Dermis microvascular lymphatic vessel endothelial cell (primary cell): Measurements from ENCODE around the gene FAM83C. TPM values are rescaled to one million over a fixed set of nuclear protein-coding genes. Genes with fewer than 3 reads are reported as not detected.

Experiments used
- DNase-seq, 2 donors: peaks; one replicate each; pipeline versions ENCODE4 v3.0.0 to v3.0.0-alpha.2; 2010; ENCODE audit warnings: low read depth in 2 of 2
- total RNA-seq: library from RNA; depleted of rRNA; stranded (reverse); fragments of >200 nt; gene quantifications from 2 replicates; pipeline ENCODE4 v1.2.1, GENCODE V29; 2014

The FAM83C gene
- total RNA-seq, 1 donor from 2014 or later = not detected

DNA sequence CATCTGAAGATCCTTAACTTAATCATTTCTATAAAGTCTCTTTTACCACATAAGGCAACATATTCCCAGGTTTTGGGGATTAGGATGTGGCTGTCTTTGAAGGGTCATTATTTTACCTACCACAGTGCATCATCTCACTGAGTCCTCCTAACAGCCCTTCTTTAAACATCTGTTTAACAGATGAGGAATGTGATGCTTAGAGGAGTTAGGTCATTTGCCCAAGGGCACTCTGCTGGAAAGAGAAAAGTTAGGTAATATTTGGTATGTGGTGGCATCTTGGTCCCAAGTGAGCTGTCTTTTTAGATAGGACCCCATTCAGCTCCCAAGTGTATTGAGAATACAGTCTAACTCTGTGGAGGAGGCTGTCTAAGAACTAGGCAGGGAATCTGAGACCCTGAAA lies 54.7 kb downstream of the FAM83C start:
- DNase-seq = no peak

DNA sequence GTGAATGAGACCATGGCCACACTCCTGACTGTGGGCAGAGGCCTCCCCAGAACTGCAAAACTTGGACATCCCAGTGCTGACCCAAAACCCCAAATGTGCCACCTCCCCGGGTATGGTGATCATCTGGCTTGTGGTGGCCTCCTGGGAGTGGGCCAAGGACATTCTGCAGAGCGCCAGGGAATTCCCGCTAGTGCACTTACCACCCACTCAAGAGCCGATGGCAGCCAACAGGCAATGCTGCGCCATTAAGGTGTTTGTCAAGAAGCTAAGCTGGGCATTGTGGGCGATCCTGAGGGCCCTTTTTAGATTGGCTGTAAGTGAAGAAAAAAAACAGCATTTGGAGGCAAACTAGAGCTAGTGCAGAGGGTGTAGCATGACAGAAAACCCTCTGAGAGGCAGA lies 56.3 kb downstream of the FAM83C start:
- no peak for DNase-seq

Other genes starting within 250 kb of the FAM83C start
- gene TRPC4AP, start 199.6 kb downstream of the FAM83C start, total RNA-seq = 68.9 and 99.4 TPM in 2 replicates
- 65.9 and 69.0 TPM in 2 replicates for gene EDEM2, start 145.1 kb downstream of the FAM83C start, total RNA-seq
- 83.1 and 217 TPM in 2 replicates for gene PROCR, start 120.4 kb downstream of the FAM83C start, total RNA-seq
- gene MMP24, start 65.7 kb downstream of the FAM83C start, total RNA-seq = under 0.01 and 0.13 TPM in 2 replicates
- 2.4 and 4.9 TPM in 2 replicates for gene MMP24OS, start 14.3 kb downstream of the FAM83C start, total RNA-seq
- 173 and 178 TPM in 2 replicates for gene EIF6, start 7.7 kb downstream of the FAM83C start, total RNA-seq
- 20.8 and 21.6 TPM in 2 replicates for gene UQCC1, start 119.5 kb upstream of the FAM83C start, total RNA-seq
- gene GDF5, start 145.8 kb upstream of the FAM83C start, total RNA-seq = not detected in 2 replicates
- gene CEP250, start 163.2 kb upstream of the FAM83C start, total RNA-seq = 6.7 and 7.3 TPM in 2 replicates
- gene C20orf173, start 237.2 kb upstream of the FAM83C start, total RNA-seq = not detected in 2 replicates
- 287 and 401 TPM in 2 replicates for gene ERGIC3, start 249.7 kb upstream of the FAM83C start, total RNA-seq